Measurements from ENCODE around the gene STAP1.
"Not testable (repeated sequence)": the region's sequence is repeated elsewhere in the genome, so short reads cannot be mapped to it uniquely, and the experiment has no call there.

STAP1 gene

DNA sequence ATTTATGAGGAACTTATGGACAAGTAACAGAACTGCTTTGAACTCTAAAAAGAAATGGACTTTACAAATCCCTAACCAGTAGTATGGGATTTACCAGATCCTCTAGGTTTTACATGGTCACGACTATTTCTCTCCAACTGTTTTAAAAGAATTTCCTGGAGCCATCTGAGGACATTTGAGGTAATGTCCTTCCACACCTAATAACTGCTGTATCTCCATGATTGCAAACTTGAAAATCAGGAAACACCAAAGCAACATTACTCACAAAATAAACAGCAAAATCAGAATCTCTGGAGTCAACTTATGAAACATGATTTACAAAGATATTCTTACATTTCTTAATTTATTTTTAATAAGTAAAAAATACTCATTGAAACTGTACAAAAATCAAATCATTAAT is 58.0 kb downstream of the STAP1 start:
- no peak for DNase-seq (ENCODE audit: low spot score)

DNA sequence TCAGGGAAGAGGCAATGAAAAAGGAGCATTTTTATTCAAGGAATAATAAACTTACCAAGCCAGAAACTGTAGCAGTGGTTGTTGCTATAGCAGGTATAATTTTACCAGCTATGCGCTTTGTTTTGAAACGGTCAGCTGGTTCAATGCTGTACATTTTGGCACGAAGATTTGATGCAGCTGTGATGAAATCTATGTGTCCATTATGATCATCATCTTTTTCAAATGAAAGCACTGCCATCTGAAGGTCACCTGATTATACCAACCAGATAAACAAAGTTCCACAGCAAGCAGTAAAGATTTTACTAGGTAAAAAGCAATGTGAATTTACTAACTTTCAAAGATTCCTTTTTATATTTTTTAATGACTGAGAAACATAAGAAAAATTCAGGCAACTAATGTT is 66.4 kb downstream of the STAP1 start:
- peak; percentile 64 for DNase-seq (ENCODE audit: low spot score)

DNA sequence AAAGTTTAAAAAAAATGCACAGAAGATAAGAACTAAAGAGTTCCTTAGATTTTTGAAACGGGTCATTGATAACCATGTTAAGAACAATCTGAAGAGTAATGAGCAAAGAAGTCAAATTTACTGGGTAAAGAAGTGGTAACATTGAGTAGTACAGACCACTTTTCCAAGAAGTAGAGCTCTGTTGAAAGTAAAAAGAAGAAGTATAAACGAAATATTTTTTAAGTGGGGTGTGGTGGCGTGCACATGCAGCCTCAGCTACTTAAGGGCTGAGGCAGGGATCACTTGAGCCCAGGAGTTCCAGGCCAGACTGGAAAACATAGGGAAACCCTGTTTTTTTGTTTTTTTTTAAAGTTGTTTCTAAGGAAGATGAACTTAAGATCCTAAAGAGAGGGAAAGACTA is 74.0 kb downstream of the STAP1 start:
- no peak for DNase-seq (ENCODE audit: low spot score)

DNA sequence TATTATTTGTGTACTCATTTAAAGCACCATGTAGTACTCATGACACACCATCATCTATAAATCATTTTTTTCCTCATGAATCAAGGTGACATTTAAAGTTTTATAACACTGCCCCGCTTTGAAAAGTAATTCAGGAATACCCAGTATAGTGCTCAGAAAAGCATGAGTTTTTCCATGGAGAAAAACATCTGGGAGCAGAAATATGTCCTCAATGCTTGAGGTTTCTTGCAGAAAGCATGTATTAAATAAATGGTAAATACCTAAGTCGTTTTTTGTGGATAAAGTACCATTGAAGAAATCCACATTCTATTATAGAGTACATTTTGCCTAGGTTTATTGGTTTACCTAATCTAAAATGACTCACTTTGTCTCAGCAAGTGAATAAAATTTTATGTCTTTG is 76.2 kb downstream of the STAP1 start:
- no peak for DNase-seq (ENCODE audit: low spot score)

DNA sequence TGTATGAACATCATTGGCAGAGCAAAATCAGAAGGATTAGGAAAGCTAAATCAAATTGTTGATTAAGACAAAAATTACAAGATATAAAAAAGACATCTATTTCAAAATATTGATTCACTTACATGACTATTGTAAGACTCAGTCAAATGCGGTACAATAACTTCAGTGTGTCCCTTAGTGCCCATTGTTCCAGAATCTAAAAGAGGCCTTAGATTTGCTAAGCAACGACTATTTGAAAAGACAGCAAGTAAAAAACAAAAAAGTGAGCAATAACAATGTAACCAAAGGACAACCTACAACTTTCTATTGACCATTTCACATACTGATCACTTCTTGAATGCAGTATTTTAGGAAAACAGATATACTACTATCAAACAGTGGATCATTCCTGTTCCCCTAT is 76.8 kb downstream of the STAP1 start:
- DNase-seq (ENCODE audit: low spot score): peak; percentile 83

DNA sequence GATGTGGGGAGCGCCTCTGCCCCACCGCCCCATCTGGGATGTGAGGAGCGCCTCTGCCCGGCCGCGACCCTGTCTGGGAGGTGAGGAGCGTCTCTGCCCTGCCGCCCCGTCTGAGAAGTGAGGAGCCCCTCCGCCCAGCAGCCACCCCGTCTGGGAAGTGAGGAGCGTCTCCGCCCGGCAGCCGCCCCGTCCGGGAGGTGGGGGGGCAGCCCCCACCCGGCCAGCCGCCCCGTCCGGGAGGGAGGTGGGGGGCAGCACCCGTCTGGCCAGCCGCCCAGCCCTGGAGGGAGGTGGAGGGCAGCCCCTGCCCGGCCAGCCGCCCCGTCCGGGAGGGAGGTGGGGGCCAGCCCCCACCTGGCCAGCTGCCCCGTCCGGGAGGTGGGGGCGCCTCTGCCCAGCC is 78.5 kb downstream of the STAP1 start:
- DNase-seq (ENCODE audit: low spot score): not testable (repeated sequence)

DNA sequence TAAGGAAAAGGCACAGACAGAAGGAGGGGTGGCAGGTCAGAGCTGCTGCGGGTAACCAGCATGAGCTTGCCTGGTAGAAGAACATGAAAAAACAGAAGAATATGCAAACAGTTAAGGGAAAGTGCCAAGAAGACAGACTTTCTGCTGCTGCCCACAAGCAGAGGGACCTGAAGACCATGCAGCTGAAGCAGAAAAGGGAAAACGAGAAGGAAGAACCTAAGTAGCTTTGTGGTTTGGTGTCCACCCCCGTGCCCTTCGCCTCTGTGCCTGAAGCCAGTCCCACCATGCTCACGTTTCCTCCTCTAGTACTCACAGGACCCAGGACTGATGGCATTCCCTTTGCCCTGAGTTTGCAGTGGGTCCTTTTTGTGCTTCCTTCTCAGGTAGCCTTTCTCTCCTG is 79.6 kb downstream of the STAP1 start:
- no peak for DNase-seq (ENCODE audit: low spot score)

DNA sequence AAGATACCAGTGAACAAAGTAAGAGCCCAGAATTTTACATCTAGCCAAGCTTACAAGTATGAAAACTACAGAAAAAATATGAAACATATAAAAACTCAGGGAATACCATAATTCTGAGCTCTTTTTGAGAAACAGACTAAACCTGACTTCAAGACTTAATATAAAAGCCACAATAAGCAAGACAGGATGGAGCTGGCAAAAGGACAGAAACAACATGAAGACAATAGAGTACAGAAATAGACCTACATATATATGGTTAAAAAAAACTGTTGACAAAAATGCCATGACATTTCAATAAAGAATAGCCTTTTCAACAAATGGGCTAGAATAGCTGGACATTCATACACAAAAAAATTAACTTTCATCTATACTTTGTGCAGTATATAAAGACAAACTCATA is 93.0 kb downstream of the STAP1 start:
- DNase-seq (ENCODE audit: low spot score): no peak
